Ecto neural progenitor cell (in vitro differentiated cells): ENCODE measurements around the gene GRIA4.

Experiments
- DNase-seq: peaks from one replicate; pipeline ENCODE4 v3.0.0-alpha.2; 2018; ENCODE audit warnings: low spot score

GRIA4 gene

DNA sequence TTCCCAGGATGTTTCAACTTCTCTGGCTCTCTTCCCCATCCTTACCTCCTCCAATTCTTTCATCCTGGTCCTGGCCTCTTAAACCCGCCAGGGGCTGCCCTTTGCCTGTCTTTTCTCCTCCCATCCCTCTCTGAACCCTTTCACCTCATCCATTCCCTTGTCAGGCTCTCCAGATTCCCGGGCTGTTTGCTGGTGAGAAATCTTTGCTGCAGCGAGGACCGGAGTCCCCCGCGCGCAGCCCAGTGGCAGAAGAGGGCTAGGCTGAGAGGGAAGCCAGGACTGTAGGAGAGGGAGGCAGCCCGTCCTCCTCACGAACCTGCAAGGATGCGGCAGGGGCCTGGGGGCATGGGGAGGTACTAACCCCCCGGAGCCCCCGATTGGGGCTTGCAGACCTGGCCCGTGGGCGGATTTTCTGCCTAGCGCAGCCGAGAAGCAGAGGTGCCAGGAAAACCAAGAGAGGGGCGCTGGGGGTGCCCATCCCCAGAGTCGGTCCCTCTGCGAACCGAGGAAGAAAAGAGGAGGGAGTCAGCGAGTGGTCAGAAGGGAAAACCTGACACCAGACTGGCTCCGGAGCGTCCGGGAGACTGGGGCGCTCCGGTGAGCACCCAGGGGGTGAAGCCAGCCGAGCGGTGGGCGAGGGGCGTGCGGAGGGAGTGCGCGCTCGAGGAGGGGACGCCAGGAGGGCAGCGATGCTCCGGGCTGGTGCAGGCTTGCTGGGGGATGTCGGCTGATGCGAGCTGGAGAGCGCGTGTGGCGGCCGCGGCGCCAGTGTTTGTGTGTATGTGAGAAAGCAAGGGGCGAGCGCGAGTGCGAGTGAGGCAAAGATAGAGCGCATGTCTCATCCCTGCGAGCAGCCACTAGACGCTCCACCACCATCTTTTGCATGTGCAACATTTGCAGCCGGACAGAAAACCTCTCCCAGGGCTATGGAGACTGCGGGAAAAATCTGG lies at the start of gene GRIA4:
GRIA4 (plus strand) TSS at position 242 of the 950 bp plus-strand sequence. CDS start 925 bp downstream, outside the sequence.
- DNase-seq, result peak; percentile 79

GRCh38 chr11:105573091-105573490 lies 36.8 kb upstream of the GRIA4 start:
- DNase-seq, result no peak

DNA sequence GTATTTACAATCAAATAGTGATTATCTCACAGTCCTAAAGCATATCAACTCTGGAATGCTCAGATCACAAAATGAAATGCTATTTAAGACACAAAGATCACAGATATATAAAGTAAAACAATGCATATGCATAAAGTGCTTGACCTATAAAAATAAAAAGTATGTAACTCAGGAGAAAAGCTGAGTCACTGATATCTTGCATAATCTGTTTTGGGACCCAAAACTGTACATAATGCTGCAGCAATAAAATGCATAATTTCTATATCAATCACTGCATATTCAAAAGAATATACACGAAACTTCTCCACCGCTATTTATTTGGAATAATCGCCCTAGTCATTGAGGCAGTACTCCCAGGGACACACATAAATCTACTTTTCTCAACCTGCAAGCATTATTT lies 34.9 kb upstream of the GRIA4 start:
- no peak for DNase-seq

GRCh38 chr11:105577641-105578040 lies 32.2 kb upstream of the GRIA4 start:
- DNase-seq, result no peak

GRCh38 chr11:105579111-105579510 lies 30.8 kb upstream of the GRIA4 start:
- DNase-seq, result no peak

DNA sequence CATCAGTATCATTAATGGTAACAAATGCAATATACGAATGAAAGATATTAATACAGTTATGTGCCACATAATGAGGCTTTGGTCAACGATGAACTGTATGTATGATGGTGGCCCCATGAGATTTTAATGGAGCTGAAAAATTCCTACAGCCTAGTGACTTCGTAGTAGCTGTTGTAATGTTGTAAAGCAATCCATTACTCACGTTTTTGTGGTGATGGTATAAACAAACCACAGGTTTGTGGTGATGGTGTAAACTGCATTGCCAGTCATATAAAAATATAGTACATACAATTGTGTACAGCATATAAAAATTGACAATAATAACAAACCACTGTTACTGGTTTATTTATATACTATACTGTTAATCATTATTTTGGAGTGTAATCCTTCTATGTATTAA lies 27.4 kb upstream of the GRIA4 start:
- DNase-seq, result no peak

DNA sequence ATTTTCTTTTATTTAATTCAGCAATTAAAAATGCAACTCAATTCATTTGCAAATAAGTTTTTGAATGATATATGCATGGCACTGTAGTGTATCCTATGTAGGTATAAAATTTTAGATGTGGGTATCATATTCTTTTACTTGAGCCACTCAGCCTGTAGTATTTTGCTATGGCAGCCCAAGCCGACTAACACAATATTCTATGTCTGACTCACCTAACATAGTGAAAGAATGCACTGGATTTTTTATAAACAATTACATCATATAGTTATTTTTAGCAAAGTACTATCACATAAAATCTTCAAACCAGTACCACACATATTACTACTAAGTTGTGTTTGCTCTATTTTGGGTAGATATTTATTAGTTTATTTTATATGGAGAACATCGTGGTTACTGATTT lies 21.9 kb upstream of the GRIA4 start:
- no peak for DNase-seq

DNA sequence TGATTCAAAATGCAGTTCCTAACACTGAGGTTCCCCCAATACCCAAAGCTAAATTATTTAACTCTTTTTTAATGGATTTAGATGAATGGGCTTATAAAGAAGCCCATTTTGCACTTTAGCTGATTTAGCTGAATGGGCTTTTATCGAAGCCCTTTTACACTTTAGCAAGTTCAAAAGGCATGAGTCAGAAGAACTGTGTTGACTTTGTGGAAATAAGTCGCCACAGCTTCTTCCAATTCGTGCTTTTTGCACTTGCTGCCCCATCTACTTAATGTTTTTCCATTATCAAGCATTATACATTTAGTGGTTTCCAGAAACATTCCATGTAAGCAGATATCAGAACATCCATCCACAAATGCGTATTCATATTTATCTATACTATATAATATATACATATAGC lies 20.5 kb upstream of the GRIA4 start:
- DNase-seq, result no peak

GRCh38 chr11:105592035-105592434 lies 17.8 kb upstream of the GRIA4 start:
- DNase-seq, result no peak

DNA sequence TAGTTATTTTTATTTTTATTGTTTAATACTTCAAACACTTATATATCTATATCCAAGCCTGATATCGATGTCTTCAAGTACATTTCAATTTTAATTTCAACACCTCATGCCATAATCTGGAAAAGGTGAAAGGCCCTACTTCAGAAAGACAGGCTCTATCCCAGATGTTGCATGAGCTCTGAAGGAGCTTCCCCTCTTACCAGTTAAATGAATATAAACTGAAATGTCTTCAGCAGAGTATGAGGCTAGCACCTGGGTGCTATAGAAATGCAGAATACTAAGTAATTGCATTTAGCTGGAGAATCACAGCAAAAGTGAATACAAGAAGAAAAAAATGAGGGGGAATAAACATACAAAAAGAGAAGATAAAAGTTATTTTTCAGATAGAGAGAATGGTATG lies 11.5 kb upstream of the GRIA4 start:
- no peak for DNase-seq

DNA sequence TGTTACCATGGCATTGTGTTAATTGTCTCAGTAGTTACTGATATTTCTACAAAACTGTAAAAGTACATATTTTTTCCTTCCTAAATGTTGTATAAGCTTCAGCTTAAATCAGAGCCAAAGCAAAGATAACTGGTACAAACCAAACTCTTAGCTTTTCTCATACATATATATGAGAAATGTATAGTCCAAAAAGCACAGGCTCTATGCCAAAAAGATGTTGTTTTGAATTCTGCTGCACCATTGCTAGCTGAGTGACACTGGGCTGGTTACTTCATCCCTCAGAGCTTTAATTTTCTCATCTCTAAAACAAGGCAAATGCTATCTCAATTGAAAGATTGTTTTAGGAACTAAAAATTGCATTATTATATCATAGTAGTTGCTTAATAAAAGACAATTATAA lies 6.7 kb upstream of the GRIA4 start:
- DNase-seq, result no peak

GRCh38 chr11:105609341-105609781 lies 512 bp upstream of the GRIA4 start:
- DNase-seq, result peak; percentile 50

GRCh38 chr11:105610871-105611571 lies 1.1 kb downstream of the GRIA4 start:
- no peak for DNase-seq

DNA sequence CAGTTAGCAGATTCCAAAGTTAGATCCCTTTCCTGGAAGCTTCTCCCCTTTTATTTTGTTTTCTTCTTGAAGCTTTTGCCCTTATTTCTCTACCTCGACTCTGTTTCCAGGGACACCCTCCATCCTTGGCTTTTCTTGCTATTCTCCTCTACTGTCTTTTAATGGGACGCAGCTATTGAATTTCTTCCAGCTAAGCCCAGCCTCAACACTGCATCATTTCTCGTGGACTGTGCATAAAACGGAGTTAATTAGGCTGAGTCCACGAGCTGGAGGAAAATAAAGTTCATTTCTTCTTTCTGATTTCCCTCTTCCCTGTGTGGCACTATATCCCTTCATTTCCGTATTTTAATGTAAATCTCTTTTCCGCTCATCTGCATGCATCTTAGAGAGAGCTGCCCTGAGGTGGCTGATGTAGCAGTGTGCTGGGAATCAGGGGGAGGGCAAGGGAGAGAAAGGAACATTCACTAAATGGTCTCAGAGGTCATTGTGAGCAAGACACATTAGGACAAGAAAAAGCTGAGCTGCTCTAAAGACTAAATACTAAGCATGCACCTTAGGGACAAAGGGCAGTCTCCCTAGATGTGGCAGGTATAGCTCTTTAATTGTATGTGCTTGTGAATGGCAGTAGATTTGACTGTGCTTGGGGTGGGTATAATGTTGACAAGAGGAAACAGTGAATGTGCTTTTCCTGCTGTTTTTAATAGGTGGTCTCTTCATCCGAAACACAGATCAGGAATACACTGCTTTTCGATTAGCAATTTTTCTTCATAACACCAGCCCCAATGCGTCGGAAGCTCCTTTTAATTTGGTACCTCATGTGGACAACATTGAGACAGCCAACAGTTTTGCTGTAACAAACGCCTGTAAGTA lies 1.9 kb downstream of the GRIA4 start:
- no peak for DNase-seq

GRCh38 chr11:105612771-105613170 lies 2.9 kb downstream of the GRIA4 start:
- no peak for DNase-seq

DNA sequence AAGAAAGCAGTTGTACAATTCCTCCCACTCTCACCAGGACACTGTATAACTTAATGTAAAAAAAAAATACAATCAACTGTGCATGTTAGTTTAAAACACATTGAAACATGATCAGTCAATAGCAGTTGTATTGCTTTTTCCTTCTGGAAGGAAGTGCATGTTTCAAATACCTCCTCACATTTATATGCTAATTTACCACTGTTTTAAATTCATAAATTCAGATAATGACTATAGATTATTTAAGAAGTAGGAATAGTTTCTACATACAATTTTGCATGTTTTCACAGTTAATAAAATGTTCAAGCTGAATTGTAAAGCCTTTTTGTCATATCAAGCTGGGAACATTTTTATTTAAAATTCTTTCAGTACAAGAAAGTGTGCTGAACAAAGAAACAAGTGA lies 3.3 kb downstream of the GRIA4 start:
- no peak for DNase-seq

GRCh38 chr11:105618343-105618955 lies 8.6 kb downstream of the GRIA4 start:
- no peak for DNase-seq

- no peak for DNase-seq
These were observed 9.7 kb downstream of the GRIA4 start for GRCh38 chr11:105619556-105619955.

DNA sequence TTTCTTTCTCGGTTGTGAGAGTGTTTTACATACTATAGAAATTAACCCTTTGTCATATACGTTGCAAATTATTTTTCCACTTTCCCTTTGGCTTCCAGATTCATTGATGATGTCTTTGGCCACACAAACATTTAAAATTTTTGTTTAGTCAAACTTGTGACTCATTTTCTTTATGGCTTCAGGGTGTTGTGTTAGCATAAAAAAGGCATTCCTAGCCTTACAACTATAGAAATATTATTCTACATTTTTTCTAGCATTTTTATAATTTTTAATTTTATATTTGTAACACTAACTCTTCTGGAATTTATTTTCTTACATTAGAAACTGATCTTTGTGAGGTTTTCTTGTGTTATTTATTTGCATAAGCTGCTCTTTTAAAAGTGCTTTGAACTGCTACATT lies 12.1 kb downstream of the GRIA4 start:
- DNase-seq, result no peak

DNA sequence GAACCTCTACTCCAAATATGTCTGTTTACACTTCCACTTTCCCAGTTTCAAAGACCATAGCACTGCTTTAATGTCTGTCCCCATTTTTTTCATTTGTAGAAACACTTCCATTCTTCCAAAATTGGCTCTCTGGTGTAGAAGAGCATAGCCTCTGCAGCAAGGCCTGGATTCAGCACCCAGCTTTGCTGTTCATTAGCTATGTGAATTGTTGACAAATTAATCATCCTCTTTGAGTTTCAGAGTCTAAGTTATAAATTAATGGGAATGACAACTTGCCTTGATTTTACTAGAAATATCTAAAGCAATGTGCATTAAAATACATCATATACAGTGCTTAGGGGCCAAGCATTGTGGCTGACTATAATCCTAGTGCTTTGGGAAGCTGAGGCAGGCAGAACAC lies 22.4 kb downstream of the GRIA4 start:
- no peak for DNase-seq

DNA sequence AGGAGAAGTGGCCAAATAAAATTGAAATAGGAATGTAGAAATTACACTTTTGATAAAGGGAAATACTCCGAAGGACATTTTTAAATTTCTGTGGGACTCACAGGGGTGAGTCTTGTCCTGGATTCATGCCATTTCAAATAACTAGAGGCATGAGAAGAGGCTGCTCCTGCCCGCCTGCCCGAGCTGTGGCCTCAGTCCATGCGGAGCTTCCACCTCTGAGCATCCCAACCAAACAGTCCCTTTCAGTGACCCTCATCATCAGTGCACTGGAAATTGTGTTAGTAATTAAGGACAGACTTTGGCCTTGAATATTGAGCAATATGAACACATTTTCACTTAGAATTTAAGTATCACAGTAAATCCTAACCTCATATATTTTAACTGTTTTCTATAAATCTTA lies 25.6 kb downstream of the GRIA4 start:
- no peak for DNase-seq

DNA sequence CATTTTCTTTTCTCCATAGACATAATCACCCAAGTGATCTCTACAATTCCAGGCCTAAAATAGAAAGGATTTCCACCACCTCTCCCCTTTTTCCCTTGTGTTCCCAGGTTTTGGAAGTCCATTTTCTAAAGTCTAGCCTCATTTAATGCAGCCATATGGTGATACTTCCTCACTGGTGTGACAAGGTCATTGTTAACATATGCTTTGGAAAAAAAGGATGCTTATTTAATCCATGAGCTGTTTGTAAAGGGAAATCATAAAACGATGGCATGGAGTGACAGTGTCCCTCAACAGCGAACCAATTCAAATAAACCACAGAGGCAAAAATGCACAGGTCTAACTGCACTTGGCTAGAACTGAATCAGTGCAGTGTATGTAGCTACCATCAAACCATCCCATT lies 26.6 kb downstream of the GRIA4 start:
- DNase-seq, result no peak
